SK-N-SH treated with all-trans-retinoic acid at 6 μM for 48 hours (cell line): ENCODE measurements around the gene ZNF354B.

Experiments used
- ESRRG ChIP-seq: fragments of 250-450 bp; sonication (Bioruptor Pico); IDR thresholded peaks from 2 replicates; pipeline ENCODE4 v1.6.1; 2021; ENCODE audit warnings: mild to moderate bottlenecking
- GLIS3 ChIP-seq: fragments of 250-450 bp; sonication (Bioruptor Pico); IDR thresholded peaks from 2 replicates; pipeline ENCODE4 v1.5.0; 2020; ENCODE audit warnings: mild to moderate bottlenecking, moderate library complexity
- RARB ChIP-seq: fragments of 250-450 bp; sonication (Bioruptor Pico); IDR thresholded peaks from 2 replicates; pipeline ENCODE4 v1.8.0; 2021; ENCODE audit warnings: mild to moderate bottlenecking, moderate library complexity
- TCF4 ChIP-seq: fragments of 250-450 bp; sonication (Bioruptor Pico); IDR thresholded peaks from 2 replicates; pipeline ENCODE4 v1.8.0; 2021; ENCODE audit warnings: mild to moderate bottlenecking, moderate library complexity, borderline replicate concordance
- TOX ChIP-seq: fragments of 250-450 bp; sonication (Bioruptor Pico); IDR thresholded peaks from 2 replicates; pipeline ENCODE4 v1.8.0; 2021; ENCODE audit warnings: mild to moderate bottlenecking, moderate library complexity, borderline replicate concordance
- ZFP30 ChIP-seq: fragments of 450-650 bp; formaldehyde crosslinking; IDR thresholded peaks from 2 replicates; pipeline ENCODE4 v1.5.0; 2022; ENCODE audit warnings: mild to moderate bottlenecking, moderate library complexity
- ZNF565 ChIP-seq: fragments of 450-650 bp; formaldehyde crosslinking; conservative IDR thresholded peaks from 2 replicates; pipeline ENCODE4 v1.5.0; 2020; ENCODE audit warnings: low read depth, mild to moderate bottlenecking, moderate library complexity
- ZNF70 ChIP-seq: fragments of 450-650 bp; formaldehyde crosslinking; IDR thresholded peaks from 2 replicates; pipeline ENCODE4 v1.5.0; 2020; ENCODE audit warnings: mild to moderate bottlenecking, moderate library complexity

DNA sequence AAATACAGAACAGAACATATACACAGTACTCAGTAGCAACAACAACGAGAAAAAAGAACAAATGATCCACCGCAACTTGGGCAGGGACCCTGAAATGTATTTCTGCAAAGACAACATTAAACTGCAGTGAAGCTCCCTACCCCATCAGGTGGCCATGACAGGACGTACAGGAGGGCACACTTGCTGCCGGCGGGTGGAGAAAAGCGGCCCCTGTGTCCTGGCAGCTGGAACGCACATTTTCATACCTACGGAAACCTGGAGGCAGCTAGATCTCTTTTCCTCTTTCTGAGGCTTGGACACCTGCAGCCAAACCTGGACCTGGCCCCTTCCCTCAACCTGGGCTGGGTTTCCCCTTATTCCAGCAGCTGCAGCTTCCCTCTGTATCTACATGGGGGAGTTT lies 42.2 kb upstream of the ZNF354B start:
- no peak for TF ChIP-seq GLIS3 (CRISPR knock-in tag)
- no peak for TF ChIP-seq RARB (CRISPR knock-in tag)
- no peak for TF ChIP-seq TOX (CRISPR knock-in tag)
- no peak for TF ChIP-seq ESRRG (CRISPR knock-in tag)
- no peak for TF ChIP-seq ZFP30 (CRISPR knock-in tag)
- no peak for TF ChIP-seq TCF4 (CRISPR knock-in tag)
- TF ChIP-seq ZNF565 (CRISPR knock-in tag), result no peak
- no peak for TF ChIP-seq ZNF70 (CRISPR knock-in tag)
